Endometrial microvascular endothelial cells (primary cell): ENCODE measurements around the gene ZFP92. TPM values are rescaled to one million over a fixed set of nuclear protein-coding genes. Genes with fewer than 3 reads are reported as not detected.
"Not testable (repeated sequence)": the region's sequence is repeated elsewhere in the genome, so short reads cannot be mapped to it uniquely, and the experiment has no call there.

Source experiments
- in situ Hi-C: cut with HindIII; loops from 2 replicates; pipeline ENCODE4 v1.10.0; 2017; ENCODE audit warnings: low sequenced_read_pairs, low pct_unique_long_range_greater_than_20kb; ENCODE audit errors: inconsistent ontology term
- total RNA-seq: library from RNA; depleted of rRNA; stranded (reverse); fragments of >200 nt; gene quantifications from one replicate; pipeline ENCODE4 v1.2.3, GENCODE V29; 2015; ENCODE audit errors: inconsistent ontology term

Gene ZFP92
- total RNA-seq, 1 donor from 2014 or later = 1.3 TPM

DNA sequence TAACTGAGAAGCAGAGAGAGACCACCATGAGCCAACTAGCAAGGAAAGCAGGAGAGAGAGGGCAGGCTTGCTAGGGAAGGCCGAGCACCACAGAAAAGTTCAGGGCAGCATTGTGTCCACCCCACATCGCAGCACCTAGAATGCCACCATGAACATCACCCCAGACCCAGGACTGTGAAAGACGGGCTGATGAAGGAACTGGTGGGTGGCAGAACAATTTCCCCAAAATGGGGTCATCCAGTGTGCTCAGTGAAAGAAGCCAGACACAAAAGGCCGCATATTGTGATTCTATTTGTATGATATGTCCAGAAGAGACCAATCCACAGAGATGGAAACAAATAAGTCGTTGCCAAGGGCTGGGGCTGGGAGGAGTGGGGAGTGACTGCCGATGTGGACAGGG, 26.9 kb upstream of the ZFP92 start:
- in situ Hi-C loops = no loop called here

DNA sequence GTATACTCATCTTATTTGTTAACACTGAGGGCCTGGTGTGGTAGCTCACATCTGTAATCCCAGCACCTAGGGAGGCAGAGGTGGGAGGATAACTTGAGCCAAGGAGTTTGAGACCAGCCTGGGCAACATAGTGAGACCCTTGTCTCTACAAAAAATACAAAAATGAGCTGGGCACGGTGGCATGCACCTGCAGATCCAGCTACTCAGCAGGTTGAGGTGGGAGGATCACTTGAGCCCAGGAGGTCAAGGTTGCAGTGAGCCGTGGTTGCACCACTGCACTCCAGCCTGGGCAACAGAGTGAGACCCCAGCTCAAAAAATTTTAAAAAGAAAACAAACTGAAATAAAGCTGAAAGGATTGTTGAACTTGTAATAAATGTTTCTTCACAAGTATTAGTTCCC, 26.3 kb upstream of the ZFP92 start:
- in situ Hi-C loops = not testable (repeated sequence)

GRCh38 chrX:153386097-153386496, 25.2 kb upstream of the ZFP92 start:
- in situ Hi-C loops = no loop called here

- in situ Hi-C loops = no loop called here
Observed at GRCh38 chrX:153387345-153387744, 23.9 kb upstream of the ZFP92 start.

DNA sequence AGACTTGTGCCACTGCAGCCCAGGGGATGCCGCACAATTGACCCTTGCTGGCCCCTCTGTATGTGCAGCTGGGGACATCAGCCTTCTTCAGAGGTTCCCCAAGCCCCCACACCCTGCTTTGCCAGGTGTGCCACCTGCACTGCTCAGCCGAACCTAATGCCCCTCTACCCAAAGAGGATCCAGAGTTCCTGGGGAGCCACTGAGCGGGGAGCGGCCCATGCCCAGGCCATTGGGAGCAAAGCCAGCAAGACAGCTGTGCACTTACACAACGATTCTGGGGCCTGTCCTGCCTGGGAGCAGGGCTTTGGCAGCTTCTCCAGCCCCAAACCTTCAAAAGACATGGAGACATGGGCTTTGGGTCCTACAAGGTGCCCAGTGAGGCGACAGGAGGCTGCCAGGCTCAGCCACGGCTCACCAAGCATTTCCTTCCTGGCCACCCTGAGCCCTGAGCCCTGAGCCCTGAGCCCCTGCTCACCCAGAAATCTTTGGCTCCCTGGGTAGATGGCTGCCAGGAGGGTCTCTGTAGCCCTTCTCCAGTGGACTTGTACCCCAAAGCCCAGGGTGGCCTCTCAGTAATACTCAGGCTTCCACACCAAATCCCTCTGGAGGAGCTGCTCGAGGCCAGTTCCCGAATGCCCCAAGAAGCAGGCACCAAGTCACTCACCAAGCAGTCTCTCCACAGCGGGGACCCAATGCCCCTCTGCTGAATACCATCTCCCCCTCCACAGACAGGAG, 23.1 kb upstream of the ZFP92 start:
- in situ Hi-C loops = no loop called here

DNA sequence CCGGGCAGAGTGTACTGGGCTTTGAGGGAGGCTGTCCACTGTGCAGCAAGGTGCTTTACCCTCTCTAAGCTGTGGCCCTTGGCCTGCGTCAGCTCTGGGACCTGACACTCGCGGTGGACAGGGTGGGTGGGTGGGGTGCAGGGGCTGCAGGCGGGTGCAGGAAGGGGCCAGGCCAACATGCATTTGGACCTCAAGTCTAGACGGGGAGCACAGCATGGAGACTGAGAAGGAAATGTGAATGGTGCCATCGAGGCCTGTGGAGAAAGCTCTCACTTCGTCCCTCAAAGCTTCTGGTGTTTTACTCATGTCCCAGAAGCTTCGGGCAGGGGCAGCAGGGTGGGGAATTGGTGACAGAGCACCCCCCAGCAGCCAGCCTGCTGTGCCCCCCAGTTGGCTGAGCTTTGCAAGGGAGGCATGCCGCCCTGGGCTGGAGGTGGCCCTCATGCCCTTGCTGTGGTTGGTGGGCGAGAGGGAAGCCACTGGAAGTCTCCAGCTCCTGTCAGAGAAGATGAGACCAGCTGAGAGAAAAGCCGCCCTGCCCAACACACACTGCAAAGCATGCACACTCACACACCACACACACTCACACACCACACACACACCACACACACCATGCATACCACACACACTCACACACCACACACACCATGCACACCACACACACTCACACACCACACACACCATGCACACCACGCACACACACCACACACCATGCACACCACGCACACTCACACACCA, 22.4 kb upstream of the ZFP92 start:
- in situ Hi-C loops = no loop called here

DNA sequence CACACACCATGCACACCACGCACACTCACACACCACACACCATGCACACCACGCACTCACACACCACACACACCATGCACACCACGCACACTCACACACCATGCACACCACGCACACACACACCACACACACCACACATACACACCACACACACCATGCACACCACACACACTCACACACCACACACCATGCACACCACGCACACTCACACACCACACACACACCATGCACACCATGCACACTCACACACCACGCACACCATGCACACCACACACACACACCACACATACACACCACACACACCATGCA, 21.9 kb upstream of the ZFP92 start:
- in situ Hi-C loops = not testable (repeated sequence)

GRCh38 chrX:153392642-153393321, 18.5 kb upstream of the ZFP92 start:
- in situ Hi-C loops = no loop called here

DNA sequence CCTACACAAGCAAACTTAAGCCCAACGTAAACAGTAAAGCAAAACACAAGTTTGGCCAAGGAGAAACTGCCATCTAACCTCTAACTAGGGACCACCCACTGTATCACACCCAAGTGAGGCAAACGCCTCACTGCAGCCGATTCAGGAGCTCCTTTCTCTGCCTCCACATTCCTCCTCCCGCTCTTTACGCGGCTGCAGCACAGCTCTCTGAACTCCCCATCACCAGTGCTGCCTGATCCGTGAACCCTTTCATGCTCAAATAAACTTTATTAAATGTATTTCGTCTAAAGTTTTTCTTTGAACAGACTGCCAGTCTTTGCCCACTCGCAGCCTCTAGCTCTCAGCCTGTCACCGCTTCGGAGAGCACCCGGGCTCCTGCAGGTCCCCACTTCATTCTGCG, 16.7 kb upstream of the ZFP92 start:
- in situ Hi-C loops = no loop called here

DNA sequence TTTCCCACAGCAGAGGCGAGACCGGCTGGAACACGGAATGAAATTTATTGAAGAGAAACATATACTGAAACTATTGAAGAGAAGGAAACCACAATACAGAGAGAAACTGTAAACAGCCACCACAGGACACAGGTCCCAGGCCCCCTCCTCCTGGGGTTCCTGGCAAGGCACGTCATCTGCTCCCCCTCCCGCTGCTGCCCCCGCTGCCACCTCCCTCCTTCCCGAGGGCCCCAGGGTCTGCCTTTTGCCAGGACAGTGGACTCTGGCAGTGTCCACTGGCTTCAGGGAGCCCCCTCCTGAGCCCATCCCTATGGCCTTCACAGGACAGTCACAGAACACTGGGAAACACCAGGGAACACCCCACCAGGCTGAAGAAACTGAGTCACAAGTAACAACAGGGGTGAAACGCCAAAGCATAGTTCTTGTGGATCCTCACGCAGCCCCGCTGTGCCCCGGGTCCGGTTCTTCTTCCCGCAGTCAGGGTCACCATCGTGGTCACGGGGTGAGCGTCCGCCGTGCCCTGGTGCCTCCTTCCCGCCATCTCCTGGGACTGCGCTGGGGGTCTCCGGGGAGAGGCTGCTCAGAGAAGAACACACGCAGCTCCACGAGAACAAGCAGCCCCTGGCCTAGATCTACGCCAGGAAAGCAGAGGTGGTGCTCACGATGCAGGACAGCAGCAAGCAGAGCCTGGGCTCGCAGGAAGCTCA, 15.5 kb upstream of the ZFP92 start:
- in situ Hi-C loops = no loop called here

DNA sequence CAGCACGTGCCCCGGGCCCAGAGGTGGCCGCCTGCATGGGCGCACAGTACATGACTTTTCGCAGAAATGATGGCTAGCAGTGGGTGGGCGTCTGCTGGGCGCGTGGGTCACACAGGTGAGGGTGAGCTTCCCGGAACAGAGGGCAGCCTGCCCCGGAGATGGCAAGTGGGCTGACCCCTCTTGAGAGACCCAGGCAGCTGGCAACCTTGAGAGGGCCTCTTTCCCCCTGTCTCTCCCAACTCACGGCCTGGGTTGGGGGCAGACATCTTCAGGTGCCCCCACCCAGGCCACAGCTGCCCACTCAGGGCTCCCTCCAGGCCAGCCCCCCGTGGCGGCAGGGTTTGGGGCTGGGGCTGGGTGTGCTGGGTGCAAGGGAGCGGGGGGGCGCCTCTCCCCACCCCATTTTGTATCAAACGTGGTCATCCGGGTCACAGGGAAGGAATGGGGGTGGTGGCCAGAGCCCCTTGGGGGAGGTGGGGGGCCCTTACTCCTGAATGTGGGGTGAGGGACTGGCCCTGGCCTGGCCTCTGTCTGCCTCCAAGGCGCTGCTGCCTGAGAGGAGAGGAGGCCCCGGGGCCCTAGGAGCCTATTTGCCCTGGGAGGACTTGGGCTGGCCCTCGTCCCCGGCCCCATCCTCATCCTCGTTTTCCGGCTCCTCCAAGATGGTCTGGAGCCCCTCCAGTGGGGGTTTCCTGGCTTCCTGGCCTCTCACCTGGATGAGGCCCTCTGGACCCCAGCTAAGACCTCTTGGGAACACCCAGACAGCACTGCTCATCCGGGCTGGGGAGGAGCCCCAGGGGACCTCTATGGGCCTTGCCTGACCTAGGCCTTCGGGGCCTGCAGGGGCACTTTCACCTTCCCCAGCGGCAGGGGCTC, 14.7 kb upstream of the ZFP92 start:
- in situ Hi-C loops = no loop called here

GRCh38 chrX:153397256-153397960, 13.9 kb upstream of the ZFP92 start:
- in situ Hi-C loops = no loop called here

GRCh38 chrX:153398275-153398960, 12.9 kb upstream of the ZFP92 start:
- in situ Hi-C loops = no loop called here

DNA sequence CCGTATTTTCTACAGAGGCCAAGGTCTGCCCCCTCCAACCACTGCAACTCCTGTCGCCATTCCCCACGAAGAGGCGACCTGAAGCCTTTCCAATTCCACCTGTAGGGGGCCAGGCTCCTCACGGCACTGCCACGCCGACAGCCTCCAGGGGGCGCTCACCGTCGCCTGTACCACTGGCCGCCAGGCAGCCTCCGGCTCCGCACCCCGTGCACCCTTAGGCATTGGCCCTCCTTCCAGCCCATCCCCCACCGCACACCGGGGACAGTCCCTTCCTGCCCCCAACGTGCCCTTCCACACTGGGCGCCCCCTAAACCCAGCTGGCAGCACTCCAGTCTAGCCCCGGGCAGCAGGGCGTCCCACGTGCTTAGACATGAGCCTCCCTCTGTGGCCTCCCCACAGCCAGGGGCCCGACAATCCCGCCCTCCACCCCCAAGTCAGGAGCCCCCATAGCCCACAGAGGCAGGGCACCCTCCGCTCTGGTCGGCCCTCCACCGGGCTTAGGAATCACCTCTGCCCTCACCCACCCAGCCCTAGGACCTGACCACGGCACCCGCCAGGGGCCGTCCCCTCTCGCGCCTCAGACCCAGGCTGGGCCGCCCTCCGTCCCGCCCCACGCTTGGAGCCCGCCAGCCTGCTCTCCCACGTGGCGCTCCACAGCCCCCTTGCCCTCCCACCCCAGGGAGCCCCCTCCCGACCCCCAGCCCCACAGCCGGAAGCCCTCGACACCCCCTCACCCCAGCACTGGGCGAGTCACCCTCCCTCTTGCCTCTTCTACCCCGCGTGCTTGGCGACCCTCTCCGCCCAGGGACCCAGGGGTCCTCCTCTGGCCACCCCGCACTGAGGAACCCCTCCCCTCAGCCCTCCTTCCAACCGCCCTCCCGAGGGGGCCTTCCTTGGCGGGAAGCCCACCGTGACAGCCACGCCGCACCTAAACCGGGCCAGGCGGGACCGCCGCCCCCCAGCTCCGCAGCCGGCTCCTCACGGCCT, 10.8 kb upstream of the ZFP92 start:
- in situ Hi-C loops = no loop called here

- in situ Hi-C loops = no loop called here
Observed at GRCh38 chrX:153401133-153401764, 10.0 kb upstream of the ZFP92 start, which contains the start of gene PNMA6E. PNMA6E (minus strand) TSS chrX:153401350; CDS start chrX:153398849, 2,501 bp downstream.

DNA sequence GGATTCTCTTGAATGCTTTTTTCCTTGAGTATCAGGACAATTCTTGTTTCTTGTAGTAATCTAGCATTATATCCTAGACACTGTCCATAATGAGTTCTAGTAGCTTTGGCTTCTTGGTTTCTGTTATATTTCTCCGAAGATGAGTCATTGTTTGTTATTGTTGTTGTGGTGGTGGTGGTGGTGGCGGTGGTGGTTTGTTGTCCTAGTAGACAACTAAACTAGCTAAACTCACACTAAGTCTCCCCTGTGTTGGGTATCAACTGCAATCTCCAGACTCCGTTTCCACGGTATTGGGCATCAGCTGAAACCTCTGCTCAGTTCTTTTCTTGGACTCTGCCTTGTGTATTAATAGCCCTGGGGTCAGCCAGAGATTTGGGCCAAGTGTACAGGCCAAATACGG, 6.9 kb upstream of the ZFP92 start:
- in situ Hi-C loops = not testable (repeated sequence)
